GM15510 (cell line): ENCODE results near the gene IMMP2L.

Source experiments
- POLR2A ChIP-seq: IDR thresholded peaks from 3 replicates; pipeline ENCODE4 v1.6.1; 2011; ENCODE audit warnings: borderline replicate concordance; ENCODE audit not compliant: insufficient read length; ENCODE audit errors: extremely low read depth

IMMP2L gene

GRCh38 chr7:111439977-111440376 is 122.3 kb downstream of the IMMP2L start:
- no peak for TF ChIP-seq POLR2A

DNA sequence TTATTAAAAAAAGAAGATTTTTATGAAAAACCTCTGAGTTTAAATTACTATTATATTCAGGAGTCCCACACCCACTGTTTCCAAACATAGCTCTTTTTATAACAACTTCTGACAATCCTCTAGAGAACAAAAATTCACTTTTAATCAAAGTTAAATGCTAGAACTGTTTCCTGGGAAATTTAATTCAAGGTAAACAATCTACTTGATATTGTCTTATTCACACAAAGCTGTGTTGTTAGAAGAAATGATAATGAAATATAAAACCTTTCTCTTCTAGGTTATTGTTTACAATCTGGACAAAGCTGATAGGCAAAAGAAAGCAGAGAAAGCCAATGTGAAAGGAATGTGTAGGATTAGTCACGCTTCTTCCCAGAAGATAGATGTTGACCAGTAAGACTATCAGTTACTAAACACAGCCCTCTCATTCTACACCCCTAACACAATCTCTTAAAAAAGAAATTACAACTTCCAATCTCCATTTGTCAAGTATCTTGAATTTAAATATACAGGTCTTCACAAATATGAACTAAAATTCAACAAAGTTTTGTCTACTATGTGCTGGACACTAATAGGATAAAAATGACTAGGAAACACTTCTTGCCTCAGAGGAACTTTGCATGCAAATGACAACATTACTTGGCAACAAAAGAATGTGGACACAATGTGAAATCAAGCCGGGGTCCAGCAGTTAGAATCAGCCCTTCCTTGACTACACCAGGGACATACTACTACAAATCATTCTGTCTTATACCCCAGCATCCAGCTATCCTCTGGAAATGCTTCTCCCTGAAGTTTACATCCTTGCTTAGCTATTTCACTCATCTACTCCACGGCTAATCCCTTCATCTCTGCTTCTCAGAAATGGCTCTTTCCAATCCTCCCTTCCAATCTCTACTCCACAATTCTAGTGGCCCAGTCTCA is 123.7 kb downstream of the IMMP2L start:
- TF ChIP-seq POLR2A = no peak

DNA sequence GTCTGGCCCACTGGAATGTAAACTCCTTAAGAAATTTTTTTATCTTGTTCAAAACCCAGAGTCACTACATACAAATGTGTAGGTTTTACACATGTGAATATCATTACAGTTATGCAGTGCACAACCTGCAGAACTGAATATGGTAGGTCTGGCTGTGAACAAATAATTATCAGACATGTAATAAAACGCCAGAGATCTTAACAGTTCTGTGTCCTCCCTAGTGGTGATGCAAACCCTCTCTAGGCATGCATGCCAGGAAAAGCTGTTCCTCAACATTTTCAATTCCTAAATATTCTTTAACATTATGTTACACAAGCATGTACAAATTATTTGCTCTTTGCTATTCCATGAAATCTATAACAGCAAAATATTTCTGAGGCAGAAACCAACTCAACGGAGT is 124.6 kb downstream of the IMMP2L start:
- TF ChIP-seq POLR2A = no peak

GRCh38 chr7:111436608-111437007 is 125.7 kb downstream of the IMMP2L start:
- TF ChIP-seq POLR2A = no peak

GRCh38 chr7:111433426-111433825 is 128.9 kb downstream of the IMMP2L start:
- TF ChIP-seq POLR2A = no peak

GRCh38 chr7:111429781-111430180 is 132.5 kb downstream of the IMMP2L start:
- no peak for TF ChIP-seq POLR2A

DNA sequence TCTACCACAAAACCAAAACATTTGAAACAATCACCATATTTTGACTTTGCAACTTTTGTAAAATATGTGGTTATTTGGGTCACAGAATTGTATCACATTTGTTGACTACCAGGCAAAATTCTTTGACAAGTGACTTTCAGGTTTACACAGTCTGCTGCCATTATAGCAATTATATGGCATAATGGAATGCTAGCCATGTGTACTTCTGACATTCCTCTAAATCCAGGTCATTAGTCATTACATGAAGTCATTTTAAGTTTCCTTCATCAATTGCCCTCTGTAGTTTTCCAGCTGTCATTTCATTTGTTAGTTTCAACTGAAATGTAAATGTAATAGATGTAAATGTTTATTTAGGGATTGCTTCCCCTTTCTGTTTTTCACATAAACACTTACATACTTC is 137.5 kb downstream of the IMMP2L start:
- no peak for TF ChIP-seq POLR2A

GRCh38 chr7:111414374-111414773 is 147.9 kb downstream of the IMMP2L start:
- TF ChIP-seq POLR2A = no peak

DNA sequence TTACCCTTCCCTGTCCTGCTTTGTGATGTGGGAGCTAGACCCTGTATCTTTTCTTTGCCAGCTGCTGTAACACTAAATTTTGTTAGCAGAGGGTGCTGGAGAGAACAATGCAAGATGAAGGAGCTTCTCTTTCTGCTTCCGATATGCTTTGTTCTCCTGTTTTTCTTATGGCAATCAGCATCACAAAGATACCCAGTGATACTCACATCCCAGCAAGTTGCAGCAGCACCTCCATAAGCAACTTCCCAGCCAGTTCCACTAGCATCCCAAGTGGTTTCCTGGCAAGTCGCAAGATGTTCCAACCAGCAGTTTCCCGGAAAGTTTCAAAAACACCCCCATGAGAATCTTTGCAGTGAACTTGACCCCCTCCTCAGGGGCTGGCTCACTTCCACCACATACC is 148.6 kb downstream of the IMMP2L start:
- no peak for TF ChIP-seq POLR2A

- no peak for TF ChIP-seq POLR2A
These were observed 151.4 kb downstream of the IMMP2L start for GRCh38 chr7:111410899-111411298.

- no peak for TF ChIP-seq POLR2A
These were observed 152.4 kb downstream of the IMMP2L start for GRCh38 chr7:111409714-111410422.

DNA sequence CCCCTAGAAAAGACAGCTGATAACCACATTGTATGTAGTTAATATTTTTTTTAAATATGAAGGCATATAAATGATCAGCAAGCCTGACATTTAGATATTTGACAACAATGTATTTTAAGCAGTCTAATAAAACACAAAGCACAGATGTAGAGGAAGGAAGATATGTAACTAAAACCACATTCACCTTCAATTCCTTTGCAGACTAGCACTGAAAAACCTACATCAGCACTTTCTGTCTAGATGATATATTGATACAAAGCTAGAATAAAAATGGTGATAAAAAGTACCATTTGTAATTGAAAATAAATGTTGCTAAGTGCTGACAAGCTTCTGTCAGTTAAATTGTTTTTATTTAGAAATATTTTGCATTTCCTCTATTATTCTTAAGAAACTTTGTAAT is 153.6 kb downstream of the IMMP2L start:
- no peak for TF ChIP-seq POLR2A

DNA sequence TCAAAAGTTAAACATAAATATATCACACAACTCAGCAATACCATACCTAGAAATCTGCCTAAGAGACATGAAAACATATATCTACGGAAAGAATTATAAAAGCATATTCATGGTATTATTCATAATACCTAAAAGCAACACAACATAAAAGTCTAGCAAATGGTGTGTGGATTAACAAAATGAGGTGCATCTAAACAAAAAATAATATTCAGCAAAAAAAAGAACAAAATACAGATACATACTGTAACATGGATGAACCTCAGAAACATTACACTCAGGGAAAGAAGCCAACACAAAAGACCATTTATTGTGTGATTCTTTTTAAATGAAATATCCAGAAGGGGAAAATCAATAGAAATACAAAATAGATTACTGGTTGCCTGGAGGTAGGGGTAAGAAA is 155.0 kb downstream of the IMMP2L start:
- no peak for TF ChIP-seq POLR2A

DNA sequence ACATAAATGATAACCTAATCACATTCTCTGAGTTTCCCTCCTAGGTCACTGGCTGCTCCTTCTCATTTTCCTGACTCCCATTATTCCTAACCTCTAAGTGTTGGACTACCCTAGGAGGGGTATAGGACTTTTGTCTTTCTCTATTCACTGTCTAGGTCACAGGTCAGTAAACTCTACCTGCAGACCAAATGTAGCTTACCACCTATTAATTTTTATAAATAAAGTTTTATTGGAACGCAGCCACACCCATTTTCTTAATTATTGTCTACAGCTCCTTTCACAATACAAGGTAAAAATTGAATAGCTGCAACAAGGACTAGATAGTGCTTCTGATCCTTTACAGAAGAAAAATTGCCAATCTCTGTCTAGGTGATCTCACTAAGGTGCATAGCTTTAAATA is 156.7 kb downstream of the IMMP2L start:
- no peak for TF ChIP-seq POLR2A

GRCh38 chr7:111401516-111401915 is 160.8 kb downstream of the IMMP2L start:
- TF ChIP-seq POLR2A = no peak

- no peak for TF ChIP-seq POLR2A
These were observed 162.2 kb downstream of the IMMP2L start for GRCh38 chr7:111400088-111400487.
